GM12891 (cell line): ENCODE data around the gene RBM6.

Experiments used
- DNase-seq: peaks from one replicate; pipeline ENCODE4 v3.0.0; 2011; ENCODE audit warnings: low spot score; ENCODE audit not compliant: insufficient read length
- FAIRE-seq: peaks from 2 replicates; lab custom pipeline; 2011; peaks lifted over from hg19 to GRCh38; lab: Jason Lieb, UNC
- PAX5 ChIP-seq: IDR thresholded peaks from 2 replicates; pipeline ENCODE4 v1.6.1; 2011; ENCODE audit warnings: low read length, moderate library complexity, mild to moderate bottlenecking; ENCODE audit not compliant: insufficient read depth, severe bottlenecking
- POLR2A ChIP-seq: IDR thresholded peaks from 2 replicates; pipeline ENCODE4 v1.6.1; 2011; ENCODE audit warnings: low read depth, low read length, control low read depth
- POLR2AphosphoS5 ChIP-seq: IDR thresholded peaks from 2 replicates; pipeline ENCODE4 v1.6.1; 2011; ENCODE audit warnings: low read depth, low read length, control low read depth
- POU2F2 ChIP-seq: IDR thresholded peaks from 2 replicates; pipeline ENCODE4 v1.6.1; 2011; ENCODE audit warnings: low read depth, mild to moderate bottlenecking, control low read depth, low read length, moderate library complexity
- SPI1 ChIP-seq: IDR thresholded peaks from 2 replicates; pipeline ENCODE4 v1.6.1; 2011; ENCODE audit warnings: low read depth, low read length, control low read depth
- TAF1 ChIP-seq: IDR thresholded peaks from 2 replicates; pipeline ENCODE4 v1.6.1; 2011; ENCODE audit warnings: low read depth, low read length, control low read depth

Gene RBM6

GRCh38 chr3:50111757-50112156, 171.8 kb downstream of the RBM6 start:
- DNase-seq (no peak), FAIRE-seq (no peak)
- TF ChIP-seq POLR2AphosphoS5: no peak

GRCh38 chr3:50112462-50112861, 172.5 kb downstream of the RBM6 start:
- TF ChIP-seq POLR2A (no peak), SPI1 (no peak), POU2F2 (no peak), PAX5 (no peak), TAF1 (no peak), POLR2AphosphoS5 (no peak)
- DNase-seq (no peak), FAIRE-seq (no peak)

- TF ChIP-seq POLR2AphosphoS5 (no peak), POLR2A (no peak), TAF1 (no peak), PAX5 (no peak), SPI1 (no peak), POU2F2 (no peak)
- DNase-seq (no peak), FAIRE-seq (no peak)
Observed at GRCh38 chr3:50117120-50117519, 177.2 kb downstream of the RBM6 start.

- FAIRE-seq: no peak
Observed at GRCh38 chr3:50118237-50118636, 178.3 kb downstream of the RBM6 start.

GRCh38 chr3:50119786-50120185, 179.8 kb downstream of the RBM6 start:
- no peak for FAIRE-seq
- TF ChIP-seq POLR2AphosphoS5 (peak; percentile 16; the same call in 1 of the 2 replicates), POU2F2 (no peak), POLR2A (no peak)

More at GRCh38 chr3:50118237-50118636, 178.3 kb downstream of the RBM6 start:
- no peak for TF ChIP-seq POLR2AphosphoS5
- no peak for TF ChIP-seq PAX5
- no peak for TF ChIP-seq SPI1
- DNase-seq: no peak

GRCh38 chr3:50120364-50121071, 180.6 kb downstream of the RBM6 start:
- FAIRE-seq: peak; percentile 40
- TF ChIP-seq POLR2AphosphoS5 (peak; percentile 52; the same call in 1 of the 2 replicates), PAX5 (no peak), POLR2A (0 out of 2 replicates have a peak, but pooled peaks have one; percentile 17)
- no peak for DNase-seq

More at GRCh38 chr3:50119786-50120185, 179.8 kb downstream of the RBM6 start:
- no peak for DNase-seq

GRCh38 chr3:50121072-50122032, 181.4 kb downstream of the RBM6 start:
- peak; percentile 79 for DNase-seq
- TF ChIP-seq SPI1: no peak
- TF ChIP-seq POLR2AphosphoS5: peak; percentile 57; the same call in 1 of the 2 replicates
- no peak for TF ChIP-seq TAF1
- no peak for TF ChIP-seq PAX5
- TF ChIP-seq POU2F2: peak; percentile 45; the same call in 1 of the 2 replicates
- peak; percentile 66 for TF ChIP-seq POLR2A
- FAIRE-seq: peak; percentile 98

GRCh38 chr3:50122071-50122470, 182.1 kb downstream of the RBM6 start:
- DNase-seq (no peak), FAIRE-seq (no peak)
- TF ChIP-seq POLR2A (no peak), TAF1 (no peak), POU2F2 (no peak), POLR2AphosphoS5 (no peak), PAX5 (no peak)

GRCh38 chr3:50122661-50123391, 182.9 kb downstream of the RBM6 start:
- FAIRE-seq (no peak), DNase-seq (no peak)
- no peak; the same call in none of the 2 replicates for TF ChIP-seq POLR2AphosphoS5
- no peak for TF ChIP-seq PAX5
- 0 out of 2 replicates have a peak, but pooled peaks have one; percentile 10 for TF ChIP-seq POU2F2
- TF ChIP-seq POLR2A: no peak; the same call in 1 of the 2 replicates
- no peak for TF ChIP-seq TAF1
- no peak for TF ChIP-seq SPI1
